GM19438 (cell line): ENCODE results near the gene GNG7.
"Not testable (repeated sequence)": the region's sequence is repeated elsewhere in the genome, so short reads cannot be mapped to it uniquely, and the experiment has no call there.

Experiments used
- ATAC-seq: cut with Tn5 transposase; IDR thresholded peaks from one replicate; pipeline ENCODE4 v1.9.1; 2021; ENCODE audit warnings: low read depth; ENCODE audit not compliant: unreplicated experiment

Gene GNG7

GRCh38 chr19:2678044-2678671 lies 24.3 kb downstream of the GNG7 start:
- ATAC-seq = no peak

GRCh38 chr19:2676823-2677222 lies 25.7 kb downstream of the GNG7 start:
- ATAC-seq = no peak

DNA sequence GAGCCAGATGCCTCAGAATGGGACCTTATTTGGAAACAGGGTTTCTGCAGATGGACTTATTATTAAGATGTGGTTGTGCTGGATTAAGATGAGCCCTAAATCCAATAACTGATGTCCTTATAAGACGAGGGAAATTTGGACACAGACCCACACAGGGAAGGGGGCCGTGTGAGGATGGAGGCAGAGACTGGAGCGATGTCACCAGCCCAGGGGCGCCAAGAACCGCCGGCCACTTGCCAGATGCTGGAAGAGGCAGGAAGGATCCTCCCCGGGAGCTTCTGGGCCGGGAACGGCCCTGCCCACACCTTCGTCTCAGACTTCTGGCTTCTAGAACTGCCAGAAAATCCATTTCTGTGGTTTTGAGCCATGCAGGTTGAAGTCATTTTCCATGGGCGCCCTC lies 26.6 kb downstream of the GNG7 start:
- ATAC-seq = no peak

DNA sequence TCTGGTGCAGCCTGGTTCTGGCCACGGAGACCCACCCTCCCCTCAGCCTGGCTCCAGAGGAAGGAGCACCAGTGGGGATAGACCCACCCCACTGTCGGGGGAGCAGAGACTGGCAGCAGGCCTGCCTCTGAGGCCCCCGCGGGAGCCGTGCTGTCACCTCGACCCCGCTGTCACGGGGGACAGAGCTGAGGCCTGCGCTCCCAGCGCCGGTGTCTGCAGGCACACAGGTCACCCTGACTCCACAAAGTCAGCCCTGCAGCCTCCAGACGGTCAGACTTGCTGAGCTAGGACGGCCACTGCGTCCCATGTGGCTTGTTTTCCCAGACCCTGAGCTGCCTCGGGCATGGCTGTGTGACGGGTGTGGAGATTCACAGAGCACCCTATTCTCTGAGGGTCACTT lies 32.3 kb downstream of the GNG7 start:
- ATAC-seq = no peak

DNA sequence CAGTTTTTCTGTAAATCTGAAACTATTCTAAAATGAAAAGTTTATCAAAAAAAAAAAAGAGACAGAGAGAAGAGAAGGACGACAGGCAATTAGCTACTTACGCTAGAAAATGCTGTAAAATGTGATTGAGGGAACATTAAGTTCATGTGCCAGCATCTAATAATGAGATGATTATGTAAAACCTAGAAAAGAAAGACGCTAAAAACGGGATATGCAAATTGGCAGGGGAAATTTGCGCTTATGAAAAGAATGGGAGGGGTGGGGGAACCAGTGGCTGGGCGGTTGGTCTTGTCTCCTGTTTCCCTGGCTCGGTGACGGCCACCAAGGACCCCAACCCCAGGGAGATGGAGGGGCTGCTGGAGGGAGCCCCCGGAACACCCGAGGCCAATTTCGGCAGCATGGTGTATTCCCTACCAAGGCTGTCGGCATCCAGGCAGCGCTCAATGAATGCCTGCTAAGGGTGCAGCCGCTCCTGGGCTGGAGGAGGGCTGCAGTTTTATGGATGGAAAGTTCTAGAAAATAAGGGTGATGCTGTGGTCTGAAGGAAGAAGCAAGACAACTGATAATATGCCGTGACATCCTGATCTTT lies 34.2 kb downstream of the GNG7 start:
- ATAC-seq = no peak

DNA sequence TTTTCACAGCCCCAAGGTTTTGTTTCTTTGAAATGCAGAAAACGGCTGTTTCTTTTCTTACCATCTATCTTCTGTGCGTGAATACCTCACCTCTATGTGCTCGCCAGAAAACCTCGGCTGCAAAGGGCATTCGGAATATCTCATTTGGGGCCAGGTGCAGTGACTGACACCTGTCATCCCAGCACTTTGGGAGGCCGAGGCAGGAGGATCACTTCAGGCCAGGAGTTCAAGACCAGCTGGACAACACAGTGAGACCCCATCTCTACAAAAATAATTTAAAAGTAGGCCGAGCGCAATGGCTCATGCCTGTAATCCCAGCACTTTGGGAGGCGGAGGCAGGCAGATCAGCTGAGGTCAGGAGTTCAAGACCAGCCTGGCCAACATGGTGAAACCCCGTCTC lies 35.1 kb downstream of the GNG7 start:
- not testable (repeated sequence) for ATAC-seq

DNA sequence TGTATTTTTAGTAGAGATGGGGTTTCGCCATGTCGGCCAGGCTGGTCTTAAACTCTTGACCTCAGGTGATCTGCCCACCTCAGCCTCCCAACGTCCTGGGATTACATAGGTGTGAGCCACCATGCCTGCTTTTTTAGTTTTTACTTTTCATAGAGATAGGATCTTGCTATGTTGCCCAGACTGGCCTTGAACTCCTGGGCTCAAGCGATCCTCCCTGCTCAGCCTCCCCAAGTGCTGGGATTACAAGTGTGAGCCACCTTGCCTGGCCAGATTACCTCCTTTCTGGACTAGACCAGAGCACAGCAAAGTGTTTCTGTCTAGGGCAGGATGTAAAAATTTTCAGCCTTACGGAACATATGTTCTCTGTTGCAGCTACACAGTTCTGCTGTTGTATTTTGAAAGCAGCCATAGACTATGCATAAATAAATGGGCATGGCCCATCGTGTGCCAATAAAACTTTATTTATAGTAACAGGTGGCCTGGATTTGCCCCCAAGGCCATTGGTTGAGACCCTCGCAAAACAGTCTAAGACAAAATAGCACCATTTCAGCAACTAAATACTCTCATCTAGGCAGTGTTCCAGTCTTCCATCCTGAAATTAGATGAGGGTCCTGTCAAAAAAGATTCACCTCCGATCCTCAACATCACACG lies 36.0 kb downstream of the GNG7 start:
- no peak for ATAC-seq

GRCh38 chr19:2665103-2665502 lies 37.4 kb downstream of the GNG7 start:
- no peak for ATAC-seq

GRCh38 chr19:2663920-2664571 lies 38.4 kb downstream of the GNG7 start:
- no peak for ATAC-seq

DNA sequence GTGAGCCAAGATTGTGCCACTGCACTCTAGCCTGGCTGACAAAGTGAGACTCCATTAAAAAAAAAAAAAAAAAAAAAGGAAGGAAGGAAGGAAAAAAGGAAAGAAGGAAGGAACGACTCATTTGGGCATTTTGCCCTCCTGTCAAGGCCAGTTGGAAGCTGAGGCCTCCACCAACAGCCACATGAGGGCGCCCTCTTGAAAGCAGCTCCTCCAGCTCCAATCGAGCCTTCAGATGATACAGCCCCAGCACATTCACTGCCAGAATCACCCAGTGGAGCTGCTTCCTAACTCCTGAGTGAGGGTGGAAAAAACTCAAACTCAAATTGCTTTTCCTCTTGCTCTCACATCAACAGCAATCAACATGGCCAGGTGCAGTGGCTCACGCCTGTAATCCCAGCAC lies 40.9 kb downstream of the GNG7 start:
- no peak for ATAC-seq

GRCh38 chr19:2659856-2660432 lies 42.5 kb downstream of the GNG7 start:
- no peak for ATAC-seq

DNA sequence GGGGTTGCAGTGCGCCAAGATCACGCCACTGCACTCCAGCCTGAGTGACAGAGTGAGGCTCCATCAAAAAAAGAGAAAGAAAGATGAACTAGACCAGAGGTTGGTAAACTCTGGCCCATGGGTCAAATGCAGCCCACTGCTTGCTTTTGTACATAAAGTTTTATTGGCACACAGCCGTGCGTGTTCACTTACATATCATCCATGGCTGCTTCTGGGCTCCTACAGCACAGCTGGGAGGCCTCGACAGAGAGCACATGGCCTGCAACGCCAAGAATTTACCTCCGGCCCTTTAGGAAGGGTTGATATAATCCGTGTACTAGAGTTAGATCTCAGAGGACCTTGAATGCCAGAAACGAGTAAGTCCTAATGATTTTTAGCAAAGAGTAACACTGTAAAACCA lies 46.0 kb downstream of the GNG7 start:
- no peak for ATAC-seq

- no peak for ATAC-seq
Observed at GRCh38 chr19:2653710-2654707, 48.5 kb downstream of the GNG7 start.

DNA sequence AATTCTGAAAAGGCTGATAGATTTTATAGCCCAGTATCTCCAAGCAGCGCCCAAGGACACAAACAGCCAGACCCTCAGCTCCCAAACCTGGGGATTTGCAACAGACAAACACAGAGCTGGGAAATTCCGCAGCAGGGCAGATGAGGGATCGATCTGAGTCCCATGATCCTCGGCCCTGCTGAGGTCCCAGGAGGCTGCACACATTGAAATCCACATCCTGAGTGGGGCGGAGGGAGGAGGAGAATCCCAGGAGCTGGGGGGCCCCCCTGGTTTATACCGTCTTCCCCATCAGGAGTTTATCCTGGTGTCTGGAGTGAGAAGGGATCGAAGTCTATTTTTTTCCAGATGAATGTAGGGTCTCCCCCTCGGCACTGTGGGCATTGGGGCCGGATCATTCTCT lies 49.3 kb downstream of the GNG7 start:
- no peak for ATAC-seq

- no peak for ATAC-seq
Observed at GRCh38 chr19:2652504-2653099, 49.9 kb downstream of the GNG7 start.

- not testable (repeated sequence) for ATAC-seq
Observed at GRCh38 chr19:2651002-2651733, 51.3 kb downstream of the GNG7 start.

- ATAC-seq = no peak
Observed at GRCh38 chr19:2650515-2650914, 52.0 kb downstream of the GNG7 start.

- no peak for ATAC-seq
Observed at GRCh38 chr19:2648528-2648937, 54.0 kb downstream of the GNG7 start.

DNA sequence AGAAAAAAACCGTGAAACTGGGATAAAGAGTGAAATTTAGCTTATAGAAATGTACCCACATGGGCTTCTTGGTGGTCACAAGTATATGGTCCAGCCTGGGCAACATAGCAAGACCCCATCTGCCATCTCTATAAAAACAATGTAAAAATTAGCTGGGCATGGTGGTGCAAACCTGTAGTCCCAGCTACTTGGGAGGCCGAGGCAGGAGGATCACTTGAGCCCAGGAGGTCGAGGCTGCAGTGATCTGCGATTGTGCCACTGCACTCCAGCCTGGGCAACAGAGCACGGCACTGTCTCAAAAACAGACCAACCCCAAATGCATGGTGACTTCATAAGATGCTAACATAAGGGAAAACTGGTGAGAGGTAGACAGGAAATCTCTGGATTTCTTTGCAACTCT lies 54.4 kb downstream of the GNG7 start:
- no peak for ATAC-seq
